Naive thymus-derived CD4-positive, alpha-beta T cell (primary cell): ENCODE measurements around the gene OXGR1. TPM values are rescaled to one million over a fixed set of nuclear protein-coding genes. Genes with fewer than 3 reads are reported as not detected.

ENCODE experiments used
- ATAC-seq: fragments of 150-1000 bp; cut with Tn5 transposase; 2 replicates; pipeline ENCODE4 v1.10.0; 2021; ENCODE audit warnings: mild to moderate bottlenecking, moderate library complexity
- CTCF ChIA-PET: fragments of 350-600 bp; sonication (Branson Sonifier 250); formaldehyde crosslinking; loops from one replicate; lab custom pipeline; 2021; ENCODE audit warnings: antibody characterized with exemption; lab: Charles Lee
- POLR2A ChIA-PET: fragments of 350-600 bp; sonication (Branson Sonifier 250); formaldehyde crosslinking; loops from one replicate; lab custom pipeline; 2021; ENCODE audit warnings: antibody characterized with exemption, inconsistent platforms; lab: Charles Lee
- DNase-seq, 9 donors: peaks; one replicate each; pipeline versions ENCODE4 v3.0.0 to v3.0.0-alpha.2; 2020 to 2022; ENCODE audit warnings: mixed read lengths in 1 of 9
- H3K27ac ChIP-seq: one replicate; pipeline ENCODE4 v1.7.0; 2013; ENCODE audit warnings: mild to moderate bottlenecking, low read depth, low read length, moderate library complexity
- H3K27me3 ChIP-seq, 2 donors: one replicate each; pipeline ENCODE4 v1.7.0; 2013; ENCODE audit warnings: low read length in 2 of 2, mild to moderate bottlenecking in 2 of 2, moderate library complexity in 2 of 2; ENCODE audit not compliant: control insufficient read depth in 2 of 2, insufficient read depth in 2 of 2
- H3K36me3 ChIP-seq, 3 experiments: 1 replicate in 2 of 3; 2 replicates in 1 of 3; pipeline ENCODE4 v1.7.0; 2013; ENCODE audit warnings: low read length in 3 of 3, mild to moderate bottlenecking in 3 of 3, moderate library complexity in 1 of 3; ENCODE audit not compliant: insufficient read depth in 3 of 3, control insufficient read depth in 2 of 3
- H3K4me1 ChIP-seq, 2 donors: one replicate each; pipeline ENCODE4 v1.7.0; 2013; ENCODE audit warnings: low read length in 2 of 2, mild to moderate bottlenecking in 2 of 2, moderate library complexity in 1 of 2; ENCODE audit not compliant: control insufficient read depth in 2 of 2, insufficient read depth in 2 of 2
- H3K4me3 ChIP-seq: 2 replicates; pipeline ENCODE4 v1.7.0; 2013; ENCODE audit warnings: mild to moderate bottlenecking, low read length
- H3K9me3 ChIP-seq, 3 experiments: 1 replicate in 2 of 3; 2 replicates in 1 of 3; pipeline ENCODE4 v1.7.0; 2013; ENCODE audit warnings: low read length in 3 of 3; ENCODE audit not compliant: control insufficient read depth in 2 of 3
- H3K27ac Mint-ChIP-seq, 9 donors: one replicate each; pipeline ENCODE4 v1.8.0; 2020 to 2022; ENCODE audit warnings: mixed read lengths in 9 of 9, mild to moderate bottlenecking in 8 of 9, moderate library complexity in 5 of 9, inconsistent platforms in 2 of 9
- H3K27me3 Mint-ChIP-seq, 5 donors: one replicate each; pipeline ENCODE4 v1.8.0; 2021 to 2022; ENCODE audit warnings: mixed read lengths in 5 of 5, mild to moderate bottlenecking in 1 of 5
- H3K36me3 Mint-ChIP-seq, 5 donors: one replicate each; pipeline ENCODE4 v1.8.0; 2020 to 2022; ENCODE audit warnings: mixed read lengths in 5 of 5, mild to moderate bottlenecking in 3 of 5, inconsistent platforms in 1 of 5
- H3K4me1 Mint-ChIP-seq, 7 donors: one replicate each; pipeline ENCODE4 v1.8.0; 2020 to 2022; ENCODE audit warnings: mixed read lengths in 7 of 7, mild to moderate bottlenecking in 3 of 7, inconsistent platforms in 1 of 7
- H3K4me3 Mint-ChIP-seq, 10 donors: one replicate each; pipeline ENCODE4 v1.8.0; 2020 to 2022; ENCODE audit warnings: mild to moderate bottlenecking in 10 of 10, mixed read lengths in 10 of 10, moderate library complexity in 6 of 10, inconsistent platforms in 2 of 10
- H3K9me3 Mint-ChIP-seq, 11 donors: one replicate each; pipeline ENCODE4 v1.8.0; 2020 to 2022; ENCODE audit warnings: mixed read lengths in 11 of 11, mild to moderate bottlenecking in 4 of 11, inconsistent platforms in 1 of 11, moderate library complexity in 1 of 11
- intact Hi-C, 2 donors: fragments of 100-400 bp; cut with micrococcal nuclease; formaldehyde crosslinking; loops; one replicate each; pipeline ENCODE4 v1.15.1; 2023
- polyA plus RNA-seq, 2 donors: library from polyadenylated mRNA; unstranded; fragments of 300-500 nt; fragmentation: Illumina TruSeq; gene quantifications; one replicate each; pipeline ENCODE4 v1.2.3, GENCODE V29; 2021
- total RNA-seq, 6 experiments: library from RNA in 5 of 6; stranded (reverse) in 5 of 6; gene quantifications; 1 replicate in 5 of 6; 2 replicates in 1 of 6; pipeline ENCODE4 v1.2.3 and lab custom pipeline; 2021 to 2026

Gene OXGR1
- total and polyA plus RNA-seq, 7 experiments from 2014 or later = not detected

DNA sequence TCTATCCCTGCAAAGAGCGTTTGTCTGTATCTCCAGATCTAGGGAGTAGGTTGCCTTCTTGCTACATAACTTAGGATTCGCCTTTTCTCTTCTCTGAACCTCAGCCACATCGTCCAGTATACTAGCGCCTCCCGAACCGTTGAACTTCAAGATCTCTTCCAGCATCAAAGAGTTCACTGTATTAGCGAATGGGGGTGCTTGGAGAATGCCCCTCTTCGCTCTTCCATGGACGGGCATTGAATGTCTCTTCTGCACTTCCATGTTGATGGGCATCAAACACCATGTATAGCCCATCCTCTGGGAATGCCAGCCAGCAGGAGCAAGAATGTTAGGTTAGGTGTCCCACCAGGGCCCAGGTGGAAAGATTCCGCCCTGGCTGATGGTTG, 575 bp upstream of the OXGR1 start:
- intact Hi-C loops = no loop called here
- peaks cover 0 to 26% (median 6%) of the 10 kb centered on the region in 11 donors for H3K9me3 Mint-ChIP-seq
- no peak overlapping the region for H3K4me3 ChIP-seq
- no peak overlapping the region for H3K27ac ChIP-seq
- CTCF ChIA-PET = no interaction called here
- peaks cover 33 to 68% (median 59%) of the 10 kb centered on the region in 5 donors for H3K27me3 Mint-ChIP-seq
- no peaks in the 10 kb centered on the region for H3K9me3 ChIP-seq
- no peaks in the 10 kb centered on the region for H3K36me3 ChIP-seq
- peaks cover 0 to 10% (median 0%) of the 10 kb centered on the region in 5 donors for H3K36me3 Mint-ChIP-seq
- DNase-seq = no peak
- H3K4me3 Mint-ChIP-seq = peak overlapping the region in 5 of 10 donors; percentile 5 to 67 (median 15)
- H3K4me1 ChIP-seq = no peaks in the 10 kb centered on the region
- POLR2A ChIA-PET = no interaction called here
- H3K4me1 Mint-ChIP-seq = peaks cover 0 to 16% (median 11%) of the 10 kb centered on the region in 7 donors
- H3K27me3 ChIP-seq = no peaks in the 10 kb centered on the region
- ATAC-seq = no peak
- no peak overlapping the region for H3K27ac Mint-ChIP-seq

DNA sequence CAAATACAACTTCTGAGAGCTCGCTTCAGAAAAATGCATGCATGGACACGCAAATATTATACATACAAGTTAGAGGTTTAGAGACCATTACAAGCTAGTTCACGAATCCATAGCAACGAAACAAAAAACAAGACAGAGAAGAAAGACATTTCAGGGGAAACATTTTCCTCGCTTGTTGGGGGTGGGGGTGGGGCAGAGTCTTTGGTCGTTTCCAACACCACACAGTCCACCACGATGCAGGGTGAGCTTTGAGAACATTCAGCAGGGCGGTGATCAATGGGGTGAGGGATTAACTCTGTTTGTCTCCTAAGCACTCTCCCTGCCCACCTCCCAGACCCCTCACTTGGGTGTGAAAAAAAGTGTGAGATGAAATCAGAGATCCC, 651 bp downstream of the OXGR1 start:
- ATAC-seq (no peak), DNase-seq (no peak)
- CTCF ChIA-PET = no interaction called here
- no peak overlapping the region for H3K4me3 ChIP-seq
- Mint-ChIP-seq H3K4me1 (peaks cover 0 to 13% (median 11%) of the 10 kb centered on the region in 7 donors), H3K36me3 (peaks cover 0 to 10% (median 0%) of the 10 kb centered on the region in 5 donors), H3K4me3 (peak overlapping the region in 6 of 10 donors; percentile 20 to 59 (median 42)), H3K27me3 (peaks cover 33 to 67% (median 51%) of the 10 kb centered on the region in 5 donors), H3K27ac (no peak overlapping the region), H3K9me3 (peaks cover 0 to 26% (median 6%) of the 10 kb centered on the region in 11 donors)
- no peaks in the 10 kb centered on the region for H3K27me3 ChIP-seq
- intact Hi-C loops = no loop called here
- H3K27ac ChIP-seq = no peak overlapping the region
- H3K36me3 ChIP-seq = no peaks in the 10 kb centered on the region
- no peaks in the 10 kb centered on the region for H3K4me1 ChIP-seq
- POLR2A ChIA-PET = no interaction called here
- no peaks in the 10 kb centered on the region for H3K9me3 ChIP-seq

DNA sequence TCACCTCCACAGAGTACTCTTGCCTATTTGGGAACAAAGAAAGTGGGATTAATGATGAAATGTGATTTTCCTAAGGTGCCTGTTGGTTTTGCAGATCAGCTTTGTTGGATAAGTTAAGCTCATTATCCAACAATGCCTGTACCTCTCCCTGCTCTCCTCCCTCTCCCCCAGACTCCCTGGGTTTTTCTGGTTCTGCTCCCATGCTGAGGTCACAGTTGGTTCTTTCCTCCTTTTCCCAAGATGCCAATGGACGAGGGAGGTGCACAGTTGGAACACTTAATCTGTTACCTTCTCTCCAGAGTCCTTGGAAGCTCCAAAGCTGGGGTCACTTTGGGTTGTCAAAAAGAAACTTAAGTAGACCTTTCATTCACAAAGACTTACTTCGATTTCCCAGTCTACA, 1.6 kb downstream of the OXGR1 start:
- H3K36me3 Mint-ChIP-seq = peaks cover 0 to 10% (median 0%) of the 10 kb centered on the region in 5 donors
- peaks cover 0 to 13% (median 11%) of the 10 kb centered on the region in 7 donors for H3K4me1 Mint-ChIP-seq
- Histone ChIP-seq H3K4me1 (no peaks in the 10 kb centered on the region), H3K27me3 (no peaks in the 10 kb centered on the region), H3K36me3 (no peaks in the 10 kb centered on the region), H3K9me3 (no peaks in the 10 kb centered on the region), H3K4me3 (no peak overlapping the region), H3K27ac (no peak overlapping the region)
- intact Hi-C loops = no loop called here
- no peak for DNase-seq
- no peak overlapping the region for H3K27ac Mint-ChIP-seq
- ChIA-PET CTCF (no interaction called here), POLR2A (no interaction called here)
- H3K4me3 Mint-ChIP-seq = no peak overlapping the region
- H3K27me3 Mint-ChIP-seq = peaks cover 33 to 64% (median 44%) of the 10 kb centered on the region in 5 donors
- peaks cover 0 to 26% (median 6%) of the 10 kb centered on the region in 11 donors for H3K9me3 Mint-ChIP-seq
- no peak for ATAC-seq

DNA sequence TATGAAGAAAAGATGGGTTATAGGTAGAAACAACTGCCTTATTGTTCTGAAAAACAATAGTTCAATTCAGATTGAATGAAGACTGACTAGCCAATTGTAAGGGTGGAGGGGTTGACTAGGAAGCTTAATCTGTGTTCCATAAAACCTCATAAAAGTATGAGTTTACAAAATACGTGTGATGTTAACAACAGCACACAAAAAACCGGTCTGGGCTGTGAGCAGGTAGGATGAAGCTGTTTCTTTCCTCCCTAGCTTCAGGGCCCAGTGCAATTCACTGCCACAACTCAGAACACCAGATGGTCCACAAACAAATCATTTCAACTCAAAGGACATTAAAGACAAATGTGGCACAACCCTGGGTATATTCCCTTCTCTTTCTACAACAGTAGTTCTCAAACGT, 3.2 kb downstream of the OXGR1 start:
- ATAC-seq = no peak
- H3K27ac Mint-ChIP-seq = no peak overlapping the region
- CTCF ChIA-PET = no interaction called here

DNA sequence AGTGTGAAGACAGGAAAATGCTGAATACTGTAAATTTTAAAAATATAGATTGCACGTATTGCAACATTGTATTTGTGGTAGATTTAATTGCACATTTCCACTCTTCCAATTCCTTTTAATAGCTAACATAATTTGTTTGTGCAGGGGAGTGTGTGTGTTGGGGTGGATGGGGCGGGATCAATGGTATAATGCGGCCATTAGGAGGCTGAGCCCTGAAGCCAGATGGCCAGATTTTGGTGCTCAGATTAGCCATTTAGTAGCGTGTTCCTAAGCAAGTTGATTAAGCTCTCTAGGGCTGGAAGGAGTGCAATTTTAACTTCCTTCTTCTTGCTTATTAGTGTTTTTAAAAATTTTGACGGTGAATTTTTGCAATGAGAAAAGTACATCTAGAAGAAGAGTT, 5.8 kb downstream of the OXGR1 start:
- CTCF ChIA-PET = no interaction called here
- H3K36me3 ChIP-seq = no peaks in the 10 kb centered on the region
- H3K27ac ChIP-seq = no peak overlapping the region
- no peak for ATAC-seq
- Mint-ChIP-seq H3K9me3 (peaks cover 0 to 19% (median 6%) of the 10 kb centered on the region in 11 donors), H3K4me1 (peaks cover 0 to 13% (median 12%) of the 10 kb centered on the region in 7 donors), H3K27ac (no peak overlapping the region), H3K36me3 (peaks cover 0 to 4% (median 0%) of the 10 kb centered on the region in 5 donors), H3K4me3 (no peak overlapping the region), H3K27me3 (peaks cover 11 to 41% (median 31%) of the 10 kb centered on the region in 5 donors)
- no peaks in the 10 kb centered on the region for H3K4me1 ChIP-seq
- intact Hi-C loops = no loop called here
- no peaks in the 10 kb centered on the region for H3K27me3 ChIP-seq
- H3K9me3 ChIP-seq = no peaks in the 10 kb centered on the region
- no peak for DNase-seq
- POLR2A ChIA-PET = no interaction called here
- H3K4me3 ChIP-seq = no peak overlapping the region

More for the DNA sequence above, 3.2 kb downstream of the OXGR1 start:
- peaks cover 0 to 10% (median 0%) of the 10 kb centered on the region in 5 donors for H3K36me3 Mint-ChIP-seq
- no peaks in the 10 kb centered on the region for H3K4me1 ChIP-seq
- H3K9me3 ChIP-seq = no peaks in the 10 kb centered on the region
- H3K36me3 ChIP-seq = no peaks in the 10 kb centered on the region
- POLR2A ChIA-PET = no interaction called here
- H3K27me3 ChIP-seq = no peaks in the 10 kb centered on the region
- no peak overlapping the region for H3K4me3 ChIP-seq
- peaks cover 0 to 26% (median 6%) of the 10 kb centered on the region in 11 donors for H3K9me3 Mint-ChIP-seq
- no peak overlapping the region for H3K4me3 Mint-ChIP-seq
- peaks cover 0 to 12% (median 11%) of the 10 kb centered on the region in 7 donors for H3K4me1 Mint-ChIP-seq
- peaks cover 30 to 63% (median 53%) of the 10 kb centered on the region in 5 donors for H3K27me3 Mint-ChIP-seq
- no peak overlapping the region for H3K27ac ChIP-seq
- DNase-seq = no peak
- intact Hi-C loops = no loop called here

DNA sequence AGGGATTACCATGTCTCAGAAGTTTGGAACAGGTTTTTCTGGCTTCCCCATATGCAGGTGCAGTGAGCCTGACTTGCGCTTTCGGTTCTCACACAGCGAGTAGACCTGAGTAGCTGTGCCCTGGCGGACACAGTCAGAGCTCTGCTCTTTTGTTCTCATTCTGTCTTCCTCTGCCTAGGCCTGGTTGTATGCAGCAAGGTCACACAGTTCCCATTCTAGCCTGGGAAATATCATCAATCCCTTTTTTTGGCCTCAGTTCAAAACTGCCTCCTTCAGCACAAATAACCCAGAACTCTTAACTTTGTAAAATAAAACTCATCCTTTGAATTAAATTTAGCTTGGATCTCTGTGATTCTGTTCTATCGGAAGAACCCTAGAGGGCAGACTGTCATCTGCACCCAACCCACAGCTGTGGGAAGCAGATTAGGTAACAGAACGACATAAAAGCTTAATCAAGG, 10.2 kb downstream of the OXGR1 start:
- ChIA-PET POLR2A (no interaction called here), CTCF (no interaction called here)
- intact Hi-C loops = no loop called here
- Mint-ChIP-seq H3K4me3 (peak overlapping the region in 6 of 10 donors; percentile 10 to 67 (median 53)), H3K36me3 (no peaks in the 10 kb centered on the region), H3K4me1 (peaks cover 0 to 25% (median 13%) of the 10 kb centered on the region in 7 donors), H3K9me3 (peaks cover 0 to 11% (median 4%) of the 10 kb centered on the region in 11 donors), H3K27me3 (peaks cover 0 to 22% (median 16%) of the 10 kb centered on the region in 5 donors), H3K27ac (peak overlapping the region in 1 of 9 donors; percentile 59)
- Histone ChIP-seq H3K27ac (no peak overlapping the region), H3K4me3 (no peak overlapping the region), H3K27me3 (no peaks in the 10 kb centered on the region), H3K9me3 (no peaks in the 10 kb centered on the region), H3K4me1 (no peaks in the 10 kb centered on the region), H3K36me3 (no peaks in the 10 kb centered on the region)
- DNase-seq = peak in 1 of 9 donors; percentile 2
- ATAC-seq = peak; percentile 78

DNA sequence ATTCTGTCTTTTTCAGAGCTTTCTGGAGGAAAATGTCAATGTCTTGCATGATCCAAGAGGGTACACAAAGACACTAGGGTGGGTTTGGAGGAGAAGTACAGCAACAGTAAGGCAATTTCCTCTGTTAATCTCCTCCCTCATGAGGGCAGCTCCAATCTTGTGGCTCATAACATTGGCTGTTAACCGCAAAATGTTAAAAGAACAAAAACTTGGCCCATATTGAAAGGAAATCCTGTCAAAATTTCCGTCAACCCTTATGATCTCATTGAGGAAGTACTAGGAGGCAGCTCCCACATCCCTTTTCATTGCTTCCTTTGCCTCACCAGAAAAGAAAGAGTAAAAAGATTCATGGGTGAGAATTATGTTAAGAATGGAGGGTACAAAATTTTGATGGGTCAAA, 11.6 kb downstream of the OXGR1 start:
- Mint-ChIP-seq H3K27ac (no peak overlapping the region), H3K27me3 (peaks cover 0 to 27% (median 17%) of the 10 kb centered on the region in 5 donors), H3K4me1 (peaks cover 0 to 25% (median 13%) of the 10 kb centered on the region in 7 donors), H3K36me3 (peaks cover 0 to 2% (median 0%) of the 10 kb centered on the region in 5 donors), H3K9me3 (peaks cover 0 to 22% (median 7%) of the 10 kb centered on the region in 11 donors), H3K4me3 (no peak overlapping the region)
- Histone ChIP-seq H3K4me1 (no peaks in the 10 kb centered on the region), H3K27ac (no peak overlapping the region), H3K36me3 (no peaks in the 10 kb centered on the region), H3K4me3 (no peak overlapping the region), H3K27me3 (no peaks in the 10 kb centered on the region), H3K9me3 (no peaks in the 10 kb centered on the region)
- intact Hi-C loops = no loop called here
- ATAC-seq (peak; percentile 40), DNase-seq (no peak)
- POLR2A ChIA-PET = no interaction called here
- CTCF ChIA-PET = no interaction called here
